IMR-90 (cell line): Measurements from ENCODE around the gene FUT6. TPM values are rescaled to one million over a fixed set of nuclear protein-coding genes. Genes with fewer than 3 reads are reported as not detected.

ENCODE experiments used
- ATAC-seq: fragments of 200-7000 bp; cut with Tn5 transposase; 2 replicates; pipeline ENCODE4 v1.9.1; 2020; ENCODE audit warnings: low read depth, mild to moderate bottlenecking, moderate library complexity
- BruUV-seq: library from RNA; stranded (reverse); fragments of 400-500 nt; replicated peaks from 2 replicates; lab custom pipeline; 2021; lab: Mats Ljungman, UMichigan
- CTCF ChIA-PET: fragments of 300-600 bp; formaldehyde crosslinking; extraction: SDS; loops from one replicate; lab custom pipeline; 2021; ENCODE audit warnings: antibody characterized with exemption; lab: Yijun Ruan, JAX
- POLR2A ChIA-PET: fragments of 300-600 bp; sonication (Branson Sonifier 250); formaldehyde crosslinking; loops from one replicate; lab custom pipeline; 2022; ENCODE audit warnings: antibody characterized with exemption; ENCODE audit not compliant: unreplicated experiment; lab: Charles Lee
- DNase-seq: peaks from one replicate; pipeline ENCODE4 v3.0.0; 2013
- H2AFZ ChIP-seq: replicated peaks from 2 replicates; pipeline ENCODE3; 2013; ENCODE audit warnings: low read length, mild to moderate bottlenecking; ENCODE audit not compliant: poor library complexity
- H2AK5ac ChIP-seq: 2 replicates; pipeline ENCODE4 v1.6.1; 2013; ENCODE audit warnings: low read depth, low read length, inconsistent platforms
- H2AK9ac ChIP-seq: replicated peaks from 2 replicates; pipeline ENCODE3; 2013; ENCODE audit warnings: mild to moderate bottlenecking, low read depth, low read length, moderate library complexity; ENCODE audit not compliant: poor library complexity
- H2BK120ac ChIP-seq: 2 replicates; pipeline ENCODE4 v1.6.1; 2013; ENCODE audit warnings: low read depth, low read length, inconsistent platforms
- H2BK15ac ChIP-seq: 3 replicates; pipeline ENCODE4 v1.6.1; 2013; ENCODE audit warnings: low read depth, low read length, inconsistent platforms
- H2BK20ac ChIP-seq: 2 replicates; pipeline ENCODE4 v1.6.1; 2013; ENCODE audit warnings: low read depth, mild to moderate bottlenecking, inconsistent platforms, low read length, moderate library complexity
- H2BK5ac ChIP-seq: 2 replicates; pipeline ENCODE4 v1.6.1; 2013; ENCODE audit warnings: mild to moderate bottlenecking, low read depth, low read length, inconsistent platforms; ENCODE audit not compliant: poor library complexity, severe bottlenecking
- H3K14ac ChIP-seq: replicated peaks from 2 replicates; pipeline ENCODE4 v1.6.1; 2013; ENCODE audit warnings: low read depth, low read length, inconsistent platforms
- H3K18ac ChIP-seq: 2 replicates; pipeline ENCODE4 v1.6.1; 2013; ENCODE audit warnings: low read depth, low read length, control low read depth
- H3K23ac ChIP-seq: 2 replicates; pipeline ENCODE4 v1.6.1; 2013; ENCODE audit warnings: low read depth, low read length, inconsistent platforms
- H3K27ac ChIP-seq: 2 replicates; pipeline ENCODE4 v1.5.1; 2013; ENCODE audit warnings: mild to moderate bottlenecking, control low read depth, low read length; ENCODE audit not compliant: insufficient read depth
- H3K27me3 ChIP-seq: 2 replicates; pipeline ENCODE4 v1.6.1; 2013; ENCODE audit warnings: low read length; ENCODE audit not compliant: control insufficient read depth, insufficient read depth
- H3K36me3 ChIP-seq: 2 replicates; pipeline ENCODE4 v1.6.1; 2013; ENCODE audit warnings: low read length, mixed read lengths; ENCODE audit not compliant: control insufficient read depth, insufficient read depth
- H3K4ac ChIP-seq: 2 replicates; pipeline ENCODE4 v1.6.1; 2013; ENCODE audit warnings: low read depth, low read length, inconsistent platforms
- H3K4me1 ChIP-seq: 2 replicates; pipeline ENCODE4 v1.6.1; 2013; ENCODE audit warnings: low read length, mixed read lengths; ENCODE audit not compliant: control insufficient read depth, insufficient read depth
- H3K4me2 ChIP-seq: 2 replicates; pipeline ENCODE4 v1.6.1; 2013; ENCODE audit warnings: low read depth, mild to moderate bottlenecking, control low read depth, low read length, moderate library complexity
- H3K4me3 ChIP-seq: 2 replicates; pipeline ENCODE4 v1.5.1; 2013; ENCODE audit warnings: low read depth, mild to moderate bottlenecking, control low read depth, low read length, moderate library complexity; ENCODE audit not compliant: insufficient read depth
- H3K56ac ChIP-seq: 2 replicates; pipeline ENCODE4 v1.6.1; 2013; ENCODE audit warnings: low read length, inconsistent platforms; ENCODE audit not compliant: insufficient read depth; ENCODE audit errors: extremely low read depth
- H3K79me1 ChIP-seq, 2 experiments: 2 replicates each; pipeline ENCODE4 v1.6.1; 2013; ENCODE audit warnings: low read length in 2 of 2, inconsistent platforms in 1 of 2, low read depth in 1 of 2
- H3K9ac ChIP-seq: 2 replicates; pipeline ENCODE4 v1.6.1; 2013; ENCODE audit warnings: low read depth, low read length, control low read depth
- H3K9me1 ChIP-seq: 2 replicates; pipeline ENCODE4 v1.6.1; 2013; ENCODE audit warnings: low read length, inconsistent platforms; ENCODE audit not compliant: insufficient read depth
- H3K9me3 ChIP-seq: 2 replicates; pipeline ENCODE4 v1.6.1; 2013; ENCODE audit warnings: low read length; ENCODE audit not compliant: control insufficient read depth, insufficient read depth
- H4K20me1 ChIP-seq: 2 replicates; pipeline ENCODE4 v1.6.1; 2013; ENCODE audit warnings: low read length, inconsistent platforms; ENCODE audit not compliant: insufficient read depth
- H4K5ac ChIP-seq: 2 replicates; pipeline ENCODE4 v1.6.1; 2013; ENCODE audit warnings: mild to moderate bottlenecking, low read depth, low read length, control low read depth
- H4K8ac ChIP-seq, 2 experiments: 2 replicates each; pipeline ENCODE4 v1.6.1; 2013; ENCODE audit warnings: low read depth in 2 of 2, low read length in 2 of 2, control low read depth in 1 of 2, inconsistent platforms in 1 of 2
- H4K91ac ChIP-seq: 2 replicates; pipeline ENCODE4 v1.6.1; 2013; ENCODE audit warnings: low read depth, low read length, inconsistent platforms; ENCODE audit not compliant: insufficient read depth
- BHLHE40 ChIP-seq: fragments of 150-350 bp; IDR thresholded peaks from 2 replicates; pipeline ENCODE4 v1.6.1; 2016; ENCODE audit warnings: mild to moderate bottlenecking, low read depth, low read length
- CEBPB ChIP-seq: IDR thresholded peaks from 2 replicates; pipeline ENCODE4 v1.6.1; 2012; ENCODE audit warnings: low read depth, low read length, improper control_type of control experiment
- ELK1 ChIP-seq: fragments of 150-350 bp; IDR thresholded peaks from 2 replicates; pipeline ENCODE4 v1.6.1; 2016; ENCODE audit warnings: low read depth, mild to moderate bottlenecking, low read length, moderate library complexity, borderline replicate concordance
- MAFK ChIP-seq: IDR thresholded peaks from 2 replicates; pipeline ENCODE4 v1.6.1; 2012; ENCODE audit warnings: low read depth, low read length, improper control_type of control experiment
- MAZ ChIP-seq: IDR thresholded peaks from 2 replicates; pipeline ENCODE4 v1.6.1; 2012; ENCODE audit warnings: low read depth, mild to moderate bottlenecking, low read length, improper control_type of control experiment, moderate library complexity, borderline replicate concordance
- NFE2L2 ChIP-seq: fragments of 150-350 bp; IDR thresholded peaks from 2 replicates; pipeline ENCODE4 v1.6.1; 2016; ENCODE audit warnings: low read depth, mild to moderate bottlenecking, low read length
- RAD21 ChIP-seq: IDR thresholded peaks from 2 replicates; pipeline ENCODE4 v1.6.1; 2012; ENCODE audit warnings: low read length, improper control_type of control experiment
- RFX5 ChIP-seq: IDR thresholded peaks from 2 replicates; pipeline ENCODE4 v1.8.0; 2012; ENCODE audit warnings: low read depth, mild to moderate bottlenecking, low read length, moderate library complexity
- SMC3 ChIP-seq: fragments of 150-350 bp; IDR thresholded peaks from 2 replicates; pipeline ENCODE4 v1.6.1; 2016; ENCODE audit warnings: low read depth, mild to moderate bottlenecking, antibody characterized with exemption, low read length, moderate library complexity
- WGBS, 2 experiments: methylation state at CpG; one replicate each; pipeline versions ENCODE4 v1.1.5 to v1.1.7; 2013; ENCODE audit warnings: missing lambda C conversion rate in 2 of 2; ENCODE audit not compliant: insufficient read length in 1 of 2; ENCODE audit errors: extremely low coverage in 2 of 2; 5-methylcytosine and 5-hydroxymethylcytosine counted together
- dilution Hi-C: fragments of 300-500 bp; cut with HindIII; formaldehyde crosslinking; loops from one replicate; pipeline ENCODE4 v1.14.3; 2018; ENCODE audit warnings: low sequenced_read_pairs; ENCODE audit not compliant: unreplicated experiment
- in situ Hi-C: fragments of 300-500 bp; cut with MboI; formaldehyde crosslinking; loops from 3 replicates; pipeline ENCODE4 v1.14.3; 2019; ENCODE audit warnings: low sequenced_read_pairs, inconsistent platforms, mixed read lengths
- intact Hi-C: fragments of 100-400 bp; cut with micrococcal nuclease; formaldehyde crosslinking; loops from 2 replicates; pipeline ENCODE4 v1.10.0; 2022
- polyA plus RNA-seq, 3 experiments: library from polyadenylated mRNA; depleted of rRNA; stranded (reverse); fragments of >200 nt; gene quantifications; 2 replicates each; pipeline ENCODE4 v1.2.3, GENCODE V29; 2012; ENCODE audit warnings: low replicate concordance in 1 of 3
- total RNA-seq: library from RNA; depleted of rRNA; stranded (reverse); fragments of >200 nt; gene quantifications from 2 replicates; pipeline ENCODE4 v1.2.3, GENCODE V29; 2012

Gene FUT6
- total and polyA plus RNA-seq, 2 of the 4 experiments (the other 2 are of a cell fraction), result not detected

- no peak overlapping the region for H3K56ac ChIP-seq
- in situ Hi-C loops, result no loop called here
- H4K20me1 ChIP-seq, result no peaks in the 10 kb centered on the region
- no peak overlapping the region for H2BK20ac ChIP-seq
- no peaks in the 10 kb centered on the region for H3K4me1 ChIP-seq
- H4K91ac ChIP-seq, result no peak overlapping the region
- H4K8ac ChIP-seq, result no peak overlapping the region
- H3K4ac ChIP-seq, result no peak overlapping the region
- no peak overlapping the region for H3K9ac ChIP-seq
- H3K4me2 ChIP-seq, result no peak overlapping the region
- dilution Hi-C loops, result no loop called here
- ChIA-PET POLR2A (no interaction called here), CTCF (no interaction called here)
- H3K14ac ChIP-seq, result no peak overlapping the region
- no peak overlapping the region for H2BK120ac ChIP-seq
- no peaks in the 10 kb centered on the region for H3K9me1 ChIP-seq
- no peak overlapping the region for H3K18ac ChIP-seq
- no peaks in the 10 kb centered on the region for H3K36me3 ChIP-seq
- no TSS peak for BruUV-seq
- no peak for ATAC-seq
- no peak for DNase-seq
- no peaks in the 10 kb centered on the region for H3K79me1 ChIP-seq
- no peak overlapping the region for H2BK15ac ChIP-seq
- H2BK5ac ChIP-seq, result no peak overlapping the region
- no peak overlapping the region for H3K4me3 ChIP-seq
- H3K27me3 ChIP-seq, result peaks cover 20% of the 10 kb centered on the region
- no peak overlapping the region for H2AK9ac ChIP-seq
- no peak overlapping the region for H2AK5ac ChIP-seq
- H3K9me3 ChIP-seq, result no peaks in the 10 kb centered on the region
- no CpG with 5 or more reads among the region's 9 CpGs for WGBS, 2 experiments
- H3K27ac ChIP-seq, result no peak overlapping the region
- no peak overlapping the region for H3K23ac ChIP-seq
- H2AFZ ChIP-seq, result no peak overlapping the region
- TF ChIP-seq RAD21 (no peak), RFX5 (no peak), SMC3 (no peak), ELK1 (no peak), BHLHE40 (no peak), CEBPB (no peak), MAFK (no peak), MAZ (no peak), NFE2L2 (no peak)
- H4K5ac ChIP-seq, result no peak overlapping the region
- intact Hi-C loops, result no loop called here
Observed at GRCh38 chr19:5814123-5814851, 25.2 kb downstream of the FUT6 start.
